Activated CD8-positive, alpha-beta memory T cell treated with anti-CD3 and anti-CD28 coated beads, Interleukin-2, amount 50 U/mL, for 48 hours (primary cell): ENCODE results near the gene LY6G5B.

Experiments
- DNase-seq: peaks from one replicate; pipeline ENCODE4 v3.0.0-alpha.2; 2020

The LY6G5B gene

GRCh38 chr6:31669676-31670075 is at the start of gene LY6G5B:
TSS of gene LY6G5B (plus strand) at chr6:31669976. CDS start at chr6:31670951, 975 bp downstream.
- no peak for DNase-seq

GRCh38 chr6:31620586-31621319 is 49.0 kb upstream of the LY6G5B start, which contains the start of gene PRRC2A:
TSS of gene PRRC2A (plus strand) at chr6:31620715. CDS start at chr6:31622790, 2,075 bp downstream.
- peak; percentile 96 for DNase-seq

GRCh38 chr6:31621320-31621939 is 48.3 kb upstream of the LY6G5B start:
- DNase-seq, result no peak

- no peak for DNase-seq
These were observed 47.8 kb upstream of the LY6G5B start for GRCh38 chr6:31621991-31622390.

GRCh38 chr6:31622684-31623091 is 47.1 kb upstream of the LY6G5B start:
- DNase-seq, result no peak

- DNase-seq, result no peak
These were observed 45.7 kb upstream of the LY6G5B start for GRCh38 chr6:31624070-31624469.

GRCh38 chr6:31626952-31627351 is 42.8 kb upstream of the LY6G5B start:
- no peak for DNase-seq

GRCh38 chr6:31627690-31628287 is 42.0 kb upstream of the LY6G5B start:
- no peak for DNase-seq

- no peak for DNase-seq
These were observed 40.8 kb upstream of the LY6G5B start for GRCh38 chr6:31629014-31629413.

GRCh38 chr6:31630177-31630934 is 39.4 kb upstream of the LY6G5B start:
- DNase-seq, result no peak

GRCh38 chr6:31631209-31631608 is 38.6 kb upstream of the LY6G5B start:
- no peak for DNase-seq

GRCh38 chr6:31631681-31632278 is 38.0 kb upstream of the LY6G5B start:
- DNase-seq, result no peak

GRCh38 chr6:31632279-31632946 is 37.4 kb upstream of the LY6G5B start:
- no peak for DNase-seq

GRCh38 chr6:31633447-31633846 is 36.3 kb upstream of the LY6G5B start:
- no peak for DNase-seq

- DNase-seq, result no peak
These were observed 35.6 kb upstream of the LY6G5B start for GRCh38 chr6:31634131-31634530.

GRCh38 chr6:31634969-31635575 is 34.7 kb upstream of the LY6G5B start:
- DNase-seq, result no peak

- no peak for DNase-seq
These were observed 32.8 kb upstream of the LY6G5B start for GRCh38 chr6:31636698-31637596.

GRCh38 chr6:31639043-31639442 is 30.7 kb upstream of the LY6G5B start:
- no peak for DNase-seq

GRCh38 chr6:31639449-31639861 is 30.3 kb upstream of the LY6G5B start:
- no peak for DNase-seq

- DNase-seq, result no peak
These were observed 29.2 kb upstream of the LY6G5B start for GRCh38 chr6:31640612-31641011.

- no peak for DNase-seq
These were observed 28.4 kb upstream of the LY6G5B start for GRCh38 chr6:31641370-31641769.
